Ramos (cell line): Measurements from ENCODE around the gene NAXE.
"Not testable (repeated sequence)": the region's sequence is repeated elsewhere in the genome, so short reads cannot be mapped to it uniquely, and the experiment has no call there.

Experiments used
- in situ Hi-C: fragments of 300-500 bp; cut with MboI; formaldehyde crosslinking; loops from one replicate; pipeline ENCODE4 v1.14.3; 2022; ENCODE audit warnings: low sequenced_read_pairs; ENCODE audit not compliant: unreplicated experiment

The NAXE gene

DNA sequence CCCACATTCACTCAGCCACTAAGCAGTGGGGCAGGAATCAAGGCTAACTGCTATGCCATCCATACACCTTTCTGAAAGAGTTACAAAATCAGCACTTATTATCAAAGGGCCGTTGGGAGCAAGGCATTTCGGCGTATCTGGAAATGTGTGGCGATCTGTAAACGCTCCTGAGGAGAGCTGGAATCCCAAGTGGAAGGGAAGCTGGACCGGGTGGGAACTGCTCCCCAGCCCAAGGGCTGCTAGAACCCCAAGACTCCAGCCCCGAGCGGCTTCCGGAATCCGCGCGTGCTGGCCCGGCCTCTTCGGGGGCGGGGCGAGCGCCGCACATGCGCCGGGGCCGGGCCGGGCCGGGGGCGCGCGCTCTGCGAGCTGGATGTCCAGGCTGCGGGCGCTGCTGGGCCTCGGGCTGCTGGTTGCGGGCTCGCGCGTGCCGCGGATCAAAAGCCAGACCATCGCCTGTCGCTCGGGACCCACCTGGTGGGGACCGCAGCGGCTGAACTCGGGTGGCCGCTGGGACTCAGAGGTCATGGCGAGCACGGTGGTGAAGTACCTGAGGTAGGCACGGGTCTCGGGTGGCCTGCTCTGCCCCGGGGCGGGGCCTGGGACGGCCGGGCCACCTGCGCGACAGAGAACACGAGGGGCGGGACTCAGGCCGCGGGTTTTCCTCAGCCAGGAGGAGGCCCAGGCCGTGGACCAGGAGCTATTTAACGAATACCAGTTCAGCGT is at the start of gene NAXE:
TSS of gene NAXE (plus strand) at position 345 of the 726 bp plus-strand sequence. CDS start at position 374, 29 bp downstream.
- in situ Hi-C loops, result no loop called here

DNA sequence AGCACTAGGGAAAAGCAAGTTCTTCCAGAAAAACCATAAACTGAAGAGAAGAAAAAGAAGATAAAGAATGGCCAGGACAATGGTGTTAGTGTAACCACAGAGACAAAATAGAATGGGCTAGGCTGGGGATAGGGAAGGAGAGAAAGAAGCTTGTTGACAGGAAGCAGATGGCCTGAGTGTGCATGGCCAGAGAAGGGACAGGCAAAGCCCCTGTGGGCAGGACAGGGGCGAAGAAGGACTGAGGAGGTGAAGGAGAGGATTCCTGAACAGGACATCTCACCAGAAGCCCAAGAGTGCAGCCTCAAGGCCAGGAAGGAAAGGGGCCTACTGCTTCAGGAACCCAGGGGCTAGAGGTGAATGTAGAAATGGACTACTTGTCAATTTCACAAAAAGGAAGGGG is 48.5 kb upstream of the NAXE start:
- in situ Hi-C loops, result no loop called here

DNA sequence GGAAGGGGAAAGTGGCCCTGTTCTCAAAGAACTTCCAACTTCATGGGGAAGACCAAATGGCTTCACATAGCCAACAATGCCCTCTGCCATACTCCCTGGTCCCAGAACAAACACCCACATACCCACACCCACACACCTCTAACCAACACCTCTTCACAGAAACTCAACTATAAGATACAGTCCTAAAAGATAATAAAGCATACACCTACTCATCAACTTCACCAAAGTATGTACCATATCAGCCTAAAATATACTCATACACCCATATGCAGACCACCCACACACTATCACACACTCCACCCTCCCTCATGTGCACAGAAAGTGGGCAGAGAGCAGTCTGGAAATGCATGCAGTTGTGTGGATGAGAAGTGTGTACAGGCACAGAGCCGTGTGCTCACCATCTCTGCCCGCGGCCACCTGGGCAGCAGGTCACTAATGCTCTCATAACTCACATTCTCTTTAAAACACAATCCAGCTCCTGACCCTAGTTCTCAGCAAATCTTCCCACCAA is 46.9 kb upstream of the NAXE start:
- in situ Hi-C loops, result no loop called here

- in situ Hi-C loops, result no loop called here
Observed at GRCh38 chr1:156546267-156546666, 45.3 kb upstream of the NAXE start.

DNA sequence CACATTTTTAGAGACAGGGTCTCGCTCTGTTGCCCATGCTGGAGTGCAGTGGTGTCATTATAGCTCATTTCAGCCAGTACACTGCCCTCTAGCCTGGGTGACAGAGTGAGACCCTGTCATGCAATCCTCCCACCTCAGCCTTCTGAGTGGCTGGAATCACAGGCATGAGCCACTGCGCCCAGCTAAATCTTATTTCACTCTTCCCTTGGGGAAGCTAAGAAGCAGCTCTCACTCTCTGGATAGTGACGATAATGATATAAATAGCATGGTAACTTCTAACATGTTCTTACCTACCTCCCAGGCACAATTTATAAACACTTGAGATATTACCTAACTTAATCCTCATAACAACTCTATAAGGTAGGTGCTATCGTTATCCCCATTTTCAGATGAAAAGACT is 44.1 kb upstream of the NAXE start:
- in situ Hi-C loops, result no loop called here

DNA sequence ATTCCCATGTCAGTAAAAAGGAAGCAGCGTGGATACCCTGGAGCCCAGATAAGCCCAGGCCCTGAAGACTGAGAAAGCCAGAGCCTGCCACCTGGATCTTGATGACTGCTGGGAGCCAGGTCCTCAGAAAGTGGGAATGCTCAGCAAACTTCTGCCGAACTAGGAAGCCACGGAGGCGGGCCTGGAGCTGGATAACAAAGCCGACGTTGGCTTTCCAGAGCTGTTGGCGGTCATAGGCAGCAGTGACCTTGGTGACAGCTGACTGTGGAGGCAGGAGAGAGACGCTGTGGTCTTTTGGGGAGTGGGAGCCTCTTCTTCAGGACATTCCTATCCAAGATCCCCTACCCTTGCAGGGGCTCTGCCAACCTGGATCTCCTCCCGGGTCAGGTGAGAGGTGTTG is 43.6 kb upstream of the NAXE start:
- in situ Hi-C loops, result no loop called here

- in situ Hi-C loops, result no loop called here
Observed at GRCh38 chr1:156549390-156549789, 42.2 kb upstream of the NAXE start.

GRCh38 chr1:156549831-156550230 is 41.7 kb upstream of the NAXE start:
- in situ Hi-C loops, result no loop called here

- in situ Hi-C loops, result no loop called here
Observed at GRCh38 chr1:156550346-156550745, 41.2 kb upstream of the NAXE start.

GRCh38 chr1:156551066-156551643 is 40.4 kb upstream of the NAXE start:
- in situ Hi-C loops, result no loop called here

- in situ Hi-C loops, result no loop called here
Observed at GRCh38 chr1:156551869-156552268, 39.7 kb upstream of the NAXE start.

DNA sequence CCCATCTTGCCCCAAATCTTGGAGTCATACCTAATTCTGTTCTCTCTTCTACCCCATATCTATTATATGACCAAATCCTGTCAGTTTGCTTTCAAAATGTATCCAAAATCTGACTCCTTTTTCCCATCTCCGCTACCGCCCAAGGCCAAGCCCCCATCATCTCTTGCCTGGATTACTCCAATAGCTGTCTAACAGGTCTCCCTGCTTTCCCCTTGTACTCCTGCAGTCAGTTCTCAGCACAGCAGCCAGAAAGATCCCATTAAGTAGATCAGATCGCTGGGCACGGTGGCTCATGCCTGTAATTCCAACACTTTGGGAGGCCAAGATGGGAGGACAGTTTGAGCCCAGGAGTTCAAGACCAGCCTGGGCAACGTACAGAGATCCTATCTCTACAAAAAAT is 39.1 kb upstream of the NAXE start:
- in situ Hi-C loops, result no loop called here

DNA sequence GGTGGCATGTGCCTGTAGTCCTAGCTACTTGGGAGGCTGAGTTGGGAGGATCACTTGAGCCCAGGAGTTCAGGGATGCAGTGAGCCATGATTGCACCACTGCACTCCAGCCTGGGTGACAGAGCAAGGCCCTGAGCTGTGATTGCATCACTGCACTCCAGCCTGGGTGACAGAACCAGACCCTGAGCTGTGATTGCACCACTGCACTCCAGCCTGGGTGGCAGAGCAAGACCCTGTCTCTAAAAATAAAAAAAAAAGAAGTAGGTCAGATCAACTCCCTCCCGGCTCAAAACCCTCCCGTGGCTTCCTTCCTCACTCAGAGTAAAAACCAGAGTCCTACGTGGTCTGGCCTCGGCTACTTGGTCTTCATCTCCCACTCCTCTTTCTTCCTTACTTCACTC is 38.6 kb upstream of the NAXE start:
- in situ Hi-C loops, result not testable (repeated sequence)

DNA sequence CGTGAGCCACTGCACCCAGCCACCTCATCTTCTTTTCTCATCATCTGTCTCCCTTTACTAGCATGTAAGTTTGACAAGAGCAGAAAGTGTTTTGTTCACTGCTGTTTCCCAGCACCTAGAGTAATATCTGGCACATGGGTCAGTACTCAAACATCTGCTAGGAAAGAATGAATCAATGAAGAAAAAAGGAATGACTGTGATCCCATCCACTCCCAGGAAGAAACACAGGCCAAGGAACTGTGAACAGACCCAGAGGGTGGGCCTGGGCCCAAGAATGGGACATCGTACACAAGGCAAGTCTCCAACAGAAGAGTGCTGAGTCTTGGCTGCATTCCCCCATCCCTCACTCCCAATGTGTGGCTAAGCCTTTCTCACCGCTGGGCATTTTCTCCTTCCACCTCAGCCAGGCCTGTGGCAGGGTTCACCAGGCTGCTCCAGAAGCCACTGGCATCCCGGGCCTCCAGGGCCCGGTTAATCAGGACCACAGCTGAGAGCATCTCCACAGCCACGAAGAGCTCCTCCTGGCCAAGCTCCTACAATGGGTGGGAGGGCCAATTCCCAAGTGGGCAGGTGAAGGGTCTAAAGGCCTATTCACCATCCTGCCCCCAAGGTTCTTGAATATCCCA is 37.6 kb upstream of the NAXE start:
- in situ Hi-C loops, result no loop called here

GRCh38 chr1:156554971-156555370 is 36.6 kb upstream of the NAXE start:
- in situ Hi-C loops, result no loop called here

GRCh38 chr1:156555715-156556114 is 35.9 kb upstream of the NAXE start:
- in situ Hi-C loops, result no loop called here

DNA sequence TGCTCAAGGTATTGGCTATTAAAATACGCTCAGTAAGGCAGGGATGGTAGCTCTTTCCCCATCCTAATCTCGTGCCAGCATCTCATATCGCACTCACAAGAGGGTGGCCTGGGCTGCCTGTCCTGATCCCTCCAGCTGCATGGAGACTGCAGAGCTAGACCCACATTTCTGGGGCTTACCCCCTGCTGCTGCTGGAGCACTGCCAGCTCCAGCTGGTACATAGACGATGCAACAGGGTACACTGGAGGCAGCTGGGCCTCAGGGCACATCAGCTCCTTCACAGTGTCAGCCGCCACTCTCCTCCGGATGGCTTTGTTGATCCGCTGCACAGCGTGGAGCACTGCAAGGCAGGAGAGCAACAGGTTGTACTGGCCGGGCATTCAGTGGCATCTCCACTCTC is 35.2 kb upstream of the NAXE start:
- in situ Hi-C loops, result no loop called here

DNA sequence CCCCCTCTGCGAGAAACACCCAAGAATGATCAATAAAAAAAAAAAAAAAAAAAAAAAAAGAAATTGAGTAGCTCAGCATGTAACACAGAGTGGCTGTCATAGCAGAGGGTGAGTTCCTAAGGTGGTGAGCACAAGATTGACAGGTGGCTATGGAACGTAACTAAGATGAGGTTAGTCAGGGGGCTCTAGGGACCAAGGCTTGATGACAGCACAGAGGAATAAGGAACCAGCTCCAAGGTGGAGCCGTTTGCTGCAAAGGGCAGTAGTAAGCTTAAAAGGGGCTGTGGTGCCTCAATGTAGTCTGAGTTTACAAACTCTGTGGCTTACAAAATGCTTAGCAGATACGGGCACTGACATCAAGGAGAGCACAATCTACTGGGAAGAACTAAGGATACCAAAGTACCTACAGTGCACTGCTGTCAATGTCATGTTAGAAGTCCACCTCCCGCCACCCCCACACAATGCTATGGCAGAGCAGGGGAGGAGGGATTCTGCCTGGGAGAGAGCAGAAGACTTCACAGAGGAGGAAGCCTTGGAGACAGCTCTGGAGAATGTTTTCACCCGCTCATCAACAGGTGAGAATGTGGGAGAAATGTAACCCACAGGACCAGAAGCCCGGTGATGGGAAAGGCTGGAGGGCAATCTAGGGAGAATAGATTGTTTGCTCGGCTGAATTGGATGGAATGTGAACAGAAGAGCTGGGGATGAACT is 32.3 kb upstream of the NAXE start:
- in situ Hi-C loops, result no loop called here

- in situ Hi-C loops, result no loop called here
Observed at GRCh38 chr1:156559797-156560385, 31.7 kb upstream of the NAXE start.

- in situ Hi-C loops, result no loop called here
Observed at GRCh38 chr1:156560585-156561163, 30.9 kb upstream of the NAXE start.
